Fibroblast of villous mesenchyme (primary cell): ENCODE measurements around the gene STAT2. TPM values are rescaled to one million over a fixed set of nuclear protein-coding genes. Genes with fewer than 3 reads are reported as not detected.

ENCODE experiments used
- DNase-seq: peaks from one replicate; pipeline ENCODE4 v3.0.0-alpha.2; 2010; ENCODE audit warnings: low read depth
- H3K4me3 ChIP-seq: 2 replicates; pipeline ENCODE4 v1.5.1; 2011; ENCODE audit warnings: low read depth, mild to moderate bottlenecking, low read length
- total RNA-seq: library from RNA; depleted of rRNA; stranded (reverse); fragments of >200 nt; gene quantifications from 2 replicates; pipeline ENCODE4 v1.2.3, GENCODE V29; 2012
- TF ChIP-seq, protein P1 (sequence below): IDR thresholded peaks from 2 replicates; pipeline ENCODE4 v1.5.1; 2012; ENCODE audit warnings: low read depth, mild to moderate bottlenecking, low read length; ENCODE audit not compliant: insufficient read depth

The STAT2 gene
- total RNA-seq, 1 donor = 296 TPM

DNA sequence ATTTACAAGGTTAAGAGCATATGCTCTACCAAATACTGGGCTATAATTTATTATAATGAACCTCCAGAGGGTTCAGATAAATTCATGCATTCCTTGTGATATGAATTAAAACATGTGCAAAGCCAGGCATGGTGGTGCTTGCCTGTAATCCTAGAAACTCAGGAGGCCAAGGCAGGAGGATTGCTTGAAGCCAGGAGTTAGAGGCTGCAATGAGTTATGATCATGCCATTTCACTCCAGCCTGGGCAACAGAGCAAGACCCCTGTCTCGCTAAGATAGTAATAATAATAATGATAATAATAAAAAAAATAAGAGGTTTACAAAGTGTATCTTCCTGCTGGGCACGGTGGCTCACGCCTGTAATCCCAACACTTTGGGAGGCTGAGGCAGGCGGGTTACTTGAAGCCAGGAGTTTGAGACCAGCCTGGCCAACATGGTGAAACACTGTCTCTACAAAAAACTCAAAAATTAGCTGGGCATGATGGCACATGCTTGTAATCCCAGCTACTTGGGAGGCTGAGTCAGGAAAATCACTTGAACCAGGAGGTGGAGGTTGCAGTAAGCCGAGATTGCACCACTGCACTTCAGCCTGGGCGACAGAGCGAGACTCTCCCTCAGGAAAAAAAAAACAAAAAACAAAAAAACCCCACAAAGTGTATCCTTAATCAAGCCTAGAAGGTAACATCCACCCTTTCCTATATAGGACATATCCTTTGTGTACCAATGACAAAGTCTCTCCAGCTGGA is 52.5 kb downstream of the STAT2 start:
- DNase-seq = no peak
- H3K4me3 ChIP-seq = no peak overlapping the region
- TF ChIP-seq, protein P1, sequence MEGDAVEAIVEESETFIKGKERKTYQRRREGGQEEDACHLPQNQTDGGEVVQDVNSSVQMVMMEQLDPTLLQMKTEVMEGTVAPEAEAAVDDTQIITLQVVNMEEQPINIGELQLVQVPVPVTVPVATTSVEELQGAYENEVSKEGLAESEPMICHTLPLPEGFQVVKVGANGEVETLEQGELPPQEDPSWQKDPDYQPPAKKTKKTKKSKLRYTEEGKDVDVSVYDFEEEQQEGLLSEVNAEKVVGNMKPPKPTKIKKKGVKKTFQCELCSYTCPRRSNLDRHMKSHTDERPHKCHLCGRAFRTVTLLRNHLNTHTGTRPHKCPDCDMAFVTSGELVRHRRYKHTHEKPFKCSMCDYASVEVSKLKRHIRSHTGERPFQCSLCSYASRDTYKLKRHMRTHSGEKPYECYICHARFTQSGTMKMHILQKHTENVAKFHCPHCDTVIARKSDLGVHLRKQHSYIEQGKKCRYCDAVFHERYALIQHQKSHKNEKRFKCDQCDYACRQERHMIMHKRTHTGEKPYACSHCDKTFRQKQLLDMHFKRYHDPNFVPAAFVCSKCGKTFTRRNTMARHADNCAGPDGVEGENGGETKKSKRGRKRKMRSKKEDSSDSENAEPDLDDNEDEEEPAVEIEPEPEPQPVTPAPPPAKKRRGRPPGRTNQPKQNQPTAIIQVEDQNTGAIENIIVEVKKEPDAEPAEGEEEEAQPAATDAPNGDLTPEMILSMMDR = no peak

DNA sequence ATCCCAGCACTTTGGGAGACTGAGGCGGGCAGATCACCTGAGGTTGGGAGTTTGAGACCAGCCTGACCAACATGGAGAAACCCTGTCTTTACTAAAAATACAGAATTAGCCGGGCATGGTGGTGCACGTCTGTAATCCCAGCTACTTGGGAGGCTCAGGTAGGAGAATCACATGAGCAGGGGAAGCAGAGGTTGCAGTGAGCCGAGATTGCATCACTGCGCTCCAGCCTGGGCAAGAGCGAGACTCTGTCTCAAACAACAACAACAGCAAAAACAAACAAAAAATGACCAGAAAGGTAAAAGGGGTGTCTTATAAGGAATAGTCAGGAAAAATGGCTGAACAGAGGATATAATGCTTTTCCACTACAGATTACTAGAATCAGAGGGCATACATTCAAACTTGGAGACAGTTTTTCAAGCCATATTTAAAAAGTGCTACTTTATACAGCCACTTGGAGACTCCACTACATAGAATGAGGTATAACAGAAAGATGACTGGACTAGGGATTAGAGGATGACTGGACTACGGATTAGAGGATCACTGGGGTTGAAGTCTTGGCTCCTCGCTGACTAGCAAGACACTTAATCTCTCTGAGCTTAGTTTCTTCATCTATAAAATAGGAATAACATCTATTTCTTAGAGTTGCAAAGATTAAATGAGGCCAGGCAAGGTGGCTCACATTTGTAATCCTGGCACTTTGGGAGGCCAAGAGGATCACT is 54.9 kb downstream of the STAT2 start:
- DNase-seq = no peak
- H3K4me3 ChIP-seq = no peak overlapping the region
- TF ChIP-seq, protein P1 = no peak

DNA sequence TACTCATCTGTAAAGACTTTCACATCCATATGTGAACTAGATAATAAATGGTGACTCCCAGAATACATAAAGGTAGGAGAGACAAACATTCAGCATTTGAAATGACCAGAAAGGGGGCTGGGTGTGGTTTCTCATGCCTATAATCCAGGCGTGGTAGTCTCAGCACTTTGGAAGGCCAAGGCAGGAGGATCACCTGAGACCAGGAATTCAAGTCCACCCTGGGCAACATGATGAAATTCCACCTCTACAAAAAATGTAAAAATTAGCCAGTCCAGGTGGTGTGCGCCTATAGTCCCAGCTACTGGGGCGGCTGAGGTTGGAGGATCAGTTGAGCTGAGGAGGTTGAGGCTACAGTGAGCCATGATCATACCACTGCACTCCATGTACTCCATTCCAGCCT is 55.6 kb downstream of the STAT2 start:
- no peak for DNase-seq
- no peak overlapping the region for H3K4me3 ChIP-seq
- TF ChIP-seq, protein P1 = no peak

DNA sequence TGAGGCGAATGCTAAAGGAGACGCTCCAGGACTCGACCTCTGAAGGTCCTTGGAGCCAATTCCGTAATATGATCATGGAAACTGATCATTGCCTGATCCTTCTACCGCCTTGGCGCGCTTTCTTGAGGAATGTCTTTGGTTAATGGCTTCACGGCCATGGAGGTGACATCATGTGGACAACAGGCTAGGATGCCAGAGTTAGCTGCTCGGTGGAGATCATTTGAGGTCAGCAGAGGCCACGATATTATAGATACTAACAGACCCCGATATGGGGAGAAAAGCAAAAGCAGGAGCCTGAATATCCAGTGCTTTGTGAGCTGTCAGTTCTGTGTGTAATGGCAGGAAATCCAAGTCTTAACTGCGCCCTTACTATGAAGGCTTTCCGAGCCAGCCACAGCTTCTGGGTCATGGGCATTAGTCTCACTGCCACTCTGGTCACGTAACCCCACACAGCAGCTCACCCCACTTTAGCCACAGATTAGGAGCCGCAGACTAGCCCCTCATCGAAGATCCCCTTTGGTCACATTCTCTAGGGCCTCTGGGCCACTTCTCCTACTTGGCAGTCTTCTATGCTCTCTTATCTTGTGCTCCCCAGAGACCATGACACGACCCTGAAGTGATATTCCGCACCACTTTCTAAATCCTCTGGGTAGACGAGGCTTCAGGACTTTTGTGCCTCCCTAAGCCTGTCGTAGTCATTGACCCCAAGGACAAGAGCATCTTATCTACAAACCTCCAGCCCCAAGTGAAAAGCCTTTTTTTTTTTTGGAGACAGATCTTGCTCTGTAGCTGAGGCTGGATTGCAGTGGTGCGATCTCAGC is 59.1 kb downstream of the STAT2 start:
- H3K4me3 ChIP-seq = peak overlapping the region; percentile 87
- DNase-seq = no peak
- TF ChIP-seq, protein P1 = no peak

DNA sequence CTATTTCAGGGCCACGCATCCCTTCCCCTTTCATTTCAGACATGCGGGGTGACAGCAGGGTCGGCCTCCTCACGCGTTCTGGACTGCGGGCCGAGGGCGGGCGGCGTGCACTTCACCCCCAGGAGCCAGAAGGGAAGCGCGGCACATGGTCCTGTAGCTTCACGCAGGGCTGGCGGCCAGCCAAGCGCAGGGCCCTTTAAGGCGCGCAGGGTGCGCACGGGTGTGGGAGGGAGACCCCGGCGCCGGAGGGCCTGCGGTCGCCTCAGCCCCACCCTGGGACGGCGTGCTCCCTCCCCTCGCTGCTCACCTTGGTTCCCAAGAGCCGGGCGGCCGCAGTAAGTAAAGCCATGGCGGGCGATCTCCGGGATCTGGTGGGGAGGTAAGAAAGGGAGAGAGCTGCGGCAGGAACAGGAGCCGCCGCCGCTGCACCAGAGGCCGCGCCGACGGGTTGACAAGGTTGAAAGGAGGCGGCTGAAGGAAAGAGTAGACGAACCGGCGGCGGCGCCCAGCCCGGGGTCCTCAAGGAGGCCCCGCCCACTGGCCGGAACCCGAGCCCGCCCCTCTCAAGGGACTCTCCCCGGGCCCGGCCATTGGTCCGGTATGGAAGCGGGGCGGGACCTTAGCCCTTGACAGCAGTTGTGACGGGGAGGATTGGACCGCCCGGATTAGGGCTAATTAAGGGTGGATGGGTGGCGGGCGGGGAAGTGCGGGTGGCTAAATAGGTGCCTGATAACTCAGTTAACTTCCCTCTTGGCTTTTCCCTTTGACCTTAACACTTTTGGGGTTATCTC is 59.9 kb downstream of the STAT2 start, which contains the start of gene CS:
CS (minus strand) TSS at position 478 of the 791 bp plus-strand sequence; CDS start at position 349, 129 bp downstream.
- H3K4me3 ChIP-seq = peak within 1 kb of the TSS; percentile 87
- TF ChIP-seq, protein P1 = no peak
- peak; percentile 98 for DNase-seq

DNA sequence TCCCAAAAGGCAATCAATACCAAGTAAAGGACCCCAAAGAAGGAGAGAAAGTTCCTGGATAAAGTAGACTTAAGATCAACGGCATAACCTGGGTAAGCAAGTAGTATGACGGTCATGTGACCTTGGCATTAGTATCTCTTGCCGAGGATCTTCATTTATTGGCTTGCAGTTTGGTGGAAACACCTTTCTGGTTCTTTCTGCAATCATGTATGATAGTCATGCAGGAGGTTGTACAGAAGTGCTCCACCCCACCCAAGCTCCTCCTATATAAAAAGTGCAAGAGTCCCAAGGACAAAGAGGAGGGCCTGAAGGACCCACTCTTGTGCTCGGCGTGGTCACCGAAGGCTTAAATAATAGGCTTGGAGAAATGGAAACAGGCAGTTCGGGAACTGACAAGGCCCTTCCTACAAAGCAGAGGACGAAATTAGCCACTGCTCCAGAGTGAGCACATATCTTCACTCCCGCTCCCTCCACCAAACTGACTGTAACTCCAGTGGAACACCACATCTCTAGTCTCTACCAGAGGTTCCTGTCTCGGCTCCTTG is 60.5 kb downstream of the STAT2 start:
- TF ChIP-seq, protein P1 = no peak
- DNase-seq = peak; percentile 5
- peak overlapping the region; percentile 87 for H3K4me3 ChIP-seq
